Measurements from ENCODE around the gene FGF14.
"Not testable (repeated sequence)": the region's sequence is repeated elsewhere in the genome, so short reads cannot be mapped to it uniquely, and the experiment has no call there.

The FGF14 gene

GRCh38 chr13:102190930-102191329, 210.9 kb downstream of the FGF14 start:
- no peak for DNase-seq

- no peak for DNase-seq
These were observed 214.5 kb downstream of the FGF14 start for GRCh38 chr13:102187313-102187712.

GRCh38 chr13:102185375-102185984, 216.4 kb downstream of the FGF14 start:
- DNase-seq = no peak

DNA sequence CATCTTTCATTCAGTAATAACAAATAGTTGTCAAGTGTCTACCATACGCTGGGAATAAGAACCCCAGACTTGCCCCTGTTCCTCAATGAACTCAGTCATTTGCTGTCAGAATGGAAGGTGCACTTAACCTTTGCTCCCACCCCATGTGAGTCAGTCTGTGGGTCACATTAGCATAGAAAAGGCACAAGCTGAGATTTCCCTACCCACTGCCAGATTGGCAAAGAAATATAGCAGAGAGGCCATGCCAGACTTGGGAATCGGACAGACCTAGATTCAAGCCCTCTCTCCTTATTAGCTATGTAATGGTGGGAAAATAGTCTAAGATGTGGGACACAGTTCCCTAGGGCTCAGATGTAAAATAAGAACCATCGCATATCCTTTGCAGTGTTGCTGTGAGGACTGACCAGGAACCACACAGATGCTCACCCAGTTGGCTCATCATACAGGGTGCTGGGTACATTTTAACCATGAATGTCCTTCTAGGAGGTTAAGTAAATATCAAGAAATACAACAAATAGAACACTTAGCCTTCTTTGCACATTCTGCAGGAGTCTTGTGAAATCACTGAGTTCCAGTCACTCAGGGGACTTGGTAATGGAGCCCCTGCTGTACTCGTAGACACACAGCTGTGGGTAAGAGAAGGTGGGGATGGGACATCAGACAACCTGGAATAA, 218.2 kb downstream of the FGF14 start:
- no peak for DNase-seq

GRCh38 chr13:102182170-102182569, 219.7 kb downstream of the FGF14 start:
- no peak for DNase-seq

- no peak for DNase-seq
These were observed 224.4 kb downstream of the FGF14 start for GRCh38 chr13:102177431-102177830.

DNA sequence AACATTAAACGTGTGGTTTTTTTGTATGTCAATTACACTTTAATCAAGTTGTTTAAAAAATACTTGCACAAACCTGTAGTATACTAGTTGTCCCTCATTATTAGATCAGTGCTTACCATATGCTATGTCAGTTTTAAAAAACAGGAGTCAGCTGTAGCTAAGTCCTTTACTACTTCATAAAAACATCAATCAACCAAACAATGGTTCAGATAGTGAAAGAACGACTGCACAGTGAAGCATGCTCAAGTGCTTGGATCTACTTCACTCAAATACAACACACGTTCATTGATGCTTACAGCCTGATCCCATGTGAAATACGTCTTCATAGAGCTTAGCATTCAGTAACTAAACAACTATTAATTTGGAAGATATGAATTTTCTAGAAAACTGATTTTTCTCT, 225.0 kb downstream of the FGF14 start:
- DNase-seq = no peak

GRCh38 chr13:102172406-102172805, 229.4 kb downstream of the FGF14 start:
- no peak for DNase-seq

DNA sequence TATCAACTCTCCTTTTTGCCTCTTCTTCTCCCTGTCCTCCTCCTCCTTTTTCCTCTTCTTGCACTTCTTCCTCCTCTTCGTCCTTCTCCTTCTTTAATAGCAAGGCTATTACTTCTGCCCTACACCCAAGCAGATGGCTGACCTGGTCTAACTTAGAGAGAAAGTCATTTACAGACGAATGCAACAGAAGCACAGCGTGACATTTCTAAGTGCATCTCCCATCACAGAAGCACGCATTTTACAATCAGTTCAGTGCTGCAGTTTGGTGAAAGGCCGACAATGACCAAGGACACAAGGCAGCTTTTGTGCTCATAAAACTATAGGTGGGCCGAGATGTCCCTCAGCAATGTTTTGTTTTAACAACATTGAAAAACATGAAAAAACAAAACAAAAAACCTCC, 231.5 kb downstream of the FGF14 start:
- no peak for DNase-seq

GRCh38 chr13:102169471-102170015, 232.3 kb downstream of the FGF14 start:
- no peak for DNase-seq

DNA sequence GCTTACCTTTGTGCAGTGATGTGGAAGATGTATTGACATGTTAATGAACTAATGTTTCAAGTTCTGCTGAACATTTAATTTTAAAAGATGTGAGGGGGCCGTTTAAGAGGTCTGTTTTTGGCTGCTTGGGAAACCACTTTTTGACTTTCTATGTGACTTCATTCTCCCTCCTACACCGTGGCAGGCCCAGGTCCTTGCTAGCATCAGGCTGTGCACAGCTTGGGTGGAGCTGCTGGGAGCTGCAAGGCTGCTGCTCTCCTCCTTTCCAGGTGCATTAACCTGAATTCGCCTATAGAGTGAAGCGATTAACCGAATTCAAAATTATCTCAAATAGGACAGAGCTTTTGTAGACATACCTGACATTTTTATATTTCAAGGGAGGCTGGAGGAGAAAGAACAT, 249.1 kb downstream of the FGF14 start:
- DNase-seq = no peak

- no peak for DNase-seq
These were observed 254.5 kb downstream of the FGF14 start for GRCh38 chr13:102147353-102147752.

GRCh38 chr13:102145750-102146149, 256.1 kb downstream of the FGF14 start:
- no peak for DNase-seq

DNA sequence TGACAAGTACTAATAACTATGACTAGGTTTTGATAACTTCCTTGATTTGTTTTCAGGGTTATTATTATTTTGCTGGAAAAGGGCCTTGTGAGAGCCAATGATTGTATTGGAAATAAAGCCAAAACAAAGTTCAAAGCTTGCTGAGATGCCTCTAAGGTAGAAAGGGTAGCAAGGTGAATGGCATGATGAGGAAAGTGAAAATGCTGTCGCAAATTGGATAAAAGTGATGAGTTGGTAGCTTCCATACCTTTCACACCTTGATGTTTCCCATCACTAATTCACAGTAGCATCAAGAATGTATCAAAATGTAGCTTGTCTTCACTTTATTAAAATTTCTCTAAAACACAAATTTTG, 259.4 kb downstream of the FGF14 start:
- DNase-seq = no peak

DNA sequence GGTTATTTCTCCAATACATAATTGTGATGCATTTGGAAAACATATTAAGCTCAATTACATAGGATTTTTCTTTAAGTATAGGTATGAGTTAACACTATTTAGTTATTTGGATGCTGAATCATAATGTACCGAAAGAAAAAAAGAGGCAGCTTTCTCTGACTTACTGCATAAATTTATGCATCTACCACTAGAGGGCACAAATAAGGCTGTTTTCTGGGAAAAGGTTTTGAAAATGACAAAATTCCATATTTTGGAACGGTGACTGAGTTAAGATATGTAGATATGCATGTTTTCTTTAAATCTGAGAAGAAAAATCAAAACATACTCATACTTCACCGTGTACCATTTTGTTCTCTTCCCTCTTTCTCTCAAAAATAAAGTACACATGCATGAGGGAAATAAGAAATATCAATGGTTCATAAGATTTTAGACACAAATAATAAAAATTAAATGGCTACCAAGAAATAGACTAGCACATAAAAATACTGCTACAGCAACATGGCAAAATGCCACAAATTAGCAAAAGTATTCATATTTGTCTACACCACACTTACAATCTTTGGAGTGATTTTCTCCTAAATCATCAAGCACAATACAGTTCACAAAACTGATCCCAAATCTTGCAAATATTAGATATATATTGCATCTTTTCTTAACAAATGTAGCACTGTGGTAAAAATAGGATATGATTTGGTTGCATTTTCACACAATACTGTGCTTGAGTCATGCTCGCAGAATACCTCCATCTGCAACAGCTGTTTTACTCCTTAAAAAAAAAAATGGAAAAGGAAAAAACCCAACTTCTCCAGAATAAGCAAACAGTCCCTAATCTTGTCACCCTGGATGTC, 260.0 kb downstream of the FGF14 start:
- peak; percentile 13 for DNase-seq

- DNase-seq = no peak
These were observed 262.2 kb downstream of the FGF14 start for GRCh38 chr13:102139626-102140025.

DNA sequence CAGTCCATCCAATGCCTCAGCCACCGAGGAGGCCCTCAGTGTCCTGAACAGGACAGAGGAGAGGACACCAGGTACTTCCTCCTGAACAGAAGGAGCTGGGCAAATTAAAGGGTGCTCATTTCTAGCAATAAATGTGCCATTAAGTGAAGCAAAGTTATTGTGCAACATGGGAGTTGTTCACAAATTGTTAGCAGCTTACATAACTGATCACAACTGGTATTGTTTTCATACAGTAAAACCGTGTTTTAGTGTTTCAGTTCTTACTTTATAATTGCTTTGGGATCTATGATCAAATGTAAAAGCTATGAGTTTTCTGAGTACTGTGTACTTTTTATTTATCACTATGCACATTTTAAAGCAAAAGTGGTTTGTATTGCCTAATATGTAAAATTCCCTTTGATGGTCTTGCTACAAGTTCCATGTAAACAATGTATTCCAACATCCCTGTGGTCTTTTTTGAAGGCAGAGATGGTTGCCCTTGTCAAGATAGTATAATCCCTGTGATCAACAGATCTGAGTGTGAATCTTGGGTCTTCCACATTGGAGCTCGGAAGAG, 263.1 kb downstream of the FGF14 start:
- no peak for DNase-seq

- not testable (repeated sequence) for DNase-seq
These were observed 263.9 kb downstream of the FGF14 start for GRCh38 chr13:102137904-102138303.

- no peak for DNase-seq
These were observed 265.0 kb downstream of the FGF14 start for GRCh38 chr13:102136735-102137296.

DNA sequence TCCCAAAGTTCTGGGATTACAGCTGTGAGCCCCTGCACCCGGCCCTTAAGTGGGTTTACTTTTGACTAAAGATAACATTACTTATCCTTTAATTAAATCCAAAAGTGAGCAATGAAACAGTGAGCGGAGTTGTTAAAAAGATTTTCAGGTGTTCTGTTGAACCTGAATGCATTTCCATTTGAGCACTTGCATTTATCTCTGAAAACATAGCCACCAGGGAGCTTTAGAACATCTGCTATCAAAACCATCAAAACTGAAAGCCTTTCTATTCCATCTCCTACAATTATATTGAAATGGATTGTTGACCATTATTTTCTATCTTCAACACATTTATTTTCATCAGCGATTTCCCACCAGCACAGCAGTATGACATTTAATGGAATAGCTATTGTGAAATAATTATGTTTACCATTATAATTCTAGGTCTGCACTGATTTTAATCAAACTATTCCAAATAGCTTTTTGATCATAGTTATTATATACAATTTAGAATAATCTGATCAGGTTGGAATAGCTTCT, 269.0 kb downstream of the FGF14 start:
- DNase-seq = no peak

DNA sequence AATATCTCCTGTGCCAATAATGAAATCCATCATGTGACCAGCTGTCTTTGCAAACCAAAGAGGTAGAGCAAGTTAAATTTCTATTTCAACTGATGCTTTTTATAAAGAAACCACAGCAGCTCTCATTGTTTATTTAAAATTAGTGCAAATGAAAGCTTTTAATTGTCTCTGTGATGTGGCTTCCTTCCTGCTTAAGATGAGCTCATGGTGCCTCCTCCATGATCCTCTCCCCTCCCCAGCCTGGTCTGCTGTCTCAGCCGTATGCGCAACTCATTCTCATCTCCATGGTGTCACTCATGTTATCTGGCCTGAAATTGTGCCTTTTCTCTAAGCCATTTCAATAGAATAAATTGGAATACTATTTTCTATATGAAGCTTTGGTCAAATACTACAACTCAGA, 270.6 kb downstream of the FGF14 start:
- no peak for DNase-seq

- no peak for DNase-seq
These were observed 273.5 kb downstream of the FGF14 start for GRCh38 chr13:102128216-102128810.

Data from NCI-H526 treated with DMSO at 0.1 percent for 48 hours (cell line).